Lower leg skin (tissue), 3 donors: ENCODE measurements around the gene SLCO1C1.

Source experiments
- CTCF ChIP-seq, 3 donors: fragments of 450-650 bp; IDR thresholded peaks; one replicate each; pipeline ENCODE4 v1.5.1; 2016; ENCODE audit warnings: antibody characterized with exemption in 3 of 3, mild to moderate bottlenecking in 3 of 3, moderate library complexity in 2 of 3
- POLR2A ChIP-seq, 2 donors: fragments of 450-650 bp; IDR thresholded peaks; one replicate each; pipeline ENCODE4 v1.6.1; 2016 to 2017; ENCODE audit warnings: antibody characterized with exemption in 2 of 2, mild to moderate bottlenecking in 1 of 2, moderate library complexity in 1 of 2

- TF ChIP-seq CTCF (IDR thresholded peaks at IDR 0.05) (no peak), POLR2A (IDR thresholded peaks at IDR 0.05) (no peak)
These were observed 37.6 kb upstream of the SLCO1C1 start for GRCh38 chr12:20657496-20657895.
